Measurements from ENCODE around the gene CCPG1. TPM values are rescaled to one million over a fixed set of nuclear protein-coding genes. Genes with fewer than 3 reads are reported as not detected.

CCPG1 gene
- total RNA-seq, 2 donors from 2014 or later = 64.3 to 71.9 TPM

DNA sequence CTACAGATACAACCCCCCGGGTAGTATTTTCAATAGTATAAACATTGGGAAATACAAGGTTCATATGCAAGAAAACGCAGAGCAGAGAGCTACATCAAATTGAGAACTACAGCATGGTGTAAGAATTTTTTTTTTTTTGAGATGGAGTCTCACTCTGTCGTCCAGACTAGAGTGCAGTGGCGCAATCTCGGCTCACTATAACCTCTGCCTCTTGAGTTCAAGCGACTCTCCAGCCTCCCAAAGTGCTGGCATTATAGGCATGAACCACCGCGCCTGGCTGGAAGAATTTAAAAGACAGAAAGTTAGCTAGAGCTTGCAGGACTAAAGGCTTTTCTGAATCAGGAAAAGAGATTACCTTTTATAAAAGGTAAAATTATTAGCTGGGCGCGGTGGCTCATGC, 47.1 kb downstream of the CCPG1 start:
- no peak for DNase-seq
- no peak overlapping the region for H3K27ac ChIP-seq
- ATAC-seq = no peak
- WGBS, 2 donors = 87 to 93% methylated on average over 10 of the region's 10 CpGs
- intact Hi-C loops (cut with DNase I) = no loop called here
- no peaks in the 10 kb centered on the region for H3K27me3 ChIP-seq
- no peaks in the 10 kb centered on the region for H3K4me1 ChIP-seq
- H3K9me3 ChIP-seq = no peaks in the 10 kb centered on the region
- TF ChIP-seq CTCF (IDR thresholded peaks at IDR 0.05) (no peak), POLR2A (IDR thresholded peaks at IDR 0.05) (no peak)
- H3K36me3 ChIP-seq (replicated peaks in 1 of 2; ENCODE audit: insufficient read depth in 1 of 2, low read depth in 2 of 2) = peaks cover 3 to 6% of the 10 kb centered on the region in 2 donors
- H3K4me3 ChIP-seq = no peak overlapping the region

GRCh38 chr15:55360256-55360655, 47.9 kb downstream of the CCPG1 start:
- TF ChIP-seq CTCF (IDR thresholded peaks at IDR 0.05) (no peak), POLR2A (IDR thresholded peaks at IDR 0.05) (no peak)
- Histone ChIP-seq H3K4me3 (no peak overlapping the region), H3K4me1 (no peaks in the 10 kb centered on the region), H3K9me3 (no peaks in the 10 kb centered on the region), H3K27me3 (no peaks in the 10 kb centered on the region), H3K36me3 (replicated peaks in 1 of 2; ENCODE audit: insufficient read depth in 1 of 2, low read depth in 2 of 2) (peaks cover 3 to 8% of the 10 kb centered on the region in 2 donors), H3K27ac (no peak overlapping the region)
- ATAC-seq (no peak), DNase-seq (no peak)
- 71 to 83% methylated on average over 6 of the region's 6 CpGs for WGBS, 2 donors
- intact Hi-C loops (cut with DNase I) = no loop called here

DNA sequence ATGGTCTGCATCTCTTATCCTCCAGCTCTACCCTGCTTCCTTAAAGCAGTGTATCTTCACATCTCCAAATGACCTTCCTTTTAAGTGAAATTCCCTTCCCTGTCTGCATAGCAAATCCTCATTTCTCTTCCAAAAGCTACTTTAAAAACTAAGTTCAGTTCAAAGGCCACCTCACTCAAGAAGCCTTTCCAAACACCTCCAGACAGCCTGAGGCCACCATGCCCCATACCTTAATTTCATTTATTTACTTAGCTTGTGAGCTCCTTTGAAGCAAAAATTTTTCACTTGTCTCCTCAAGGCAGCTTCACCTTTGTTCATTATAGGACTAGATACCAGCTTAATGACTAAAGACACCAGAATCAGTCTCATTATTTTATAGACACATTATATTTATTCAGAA, 49.7 kb downstream of the CCPG1 start:
- peaks cover 3 to 7% of the 10 kb centered on the region in 2 donors for H3K36me3 ChIP-seq (replicated peaks in 1 of 2; ENCODE audit: insufficient read depth in 1 of 2, low read depth in 2 of 2)
- ATAC-seq (no peak), DNase-seq (no peak)
- H3K27me3 ChIP-seq = no peaks in the 10 kb centered on the region
- TF ChIP-seq POLR2A (IDR thresholded peaks at IDR 0.05) (no peak), CTCF (IDR thresholded peaks at IDR 0.05) (no peak)
- H3K4me1 ChIP-seq = no peaks in the 10 kb centered on the region
- H3K4me3 ChIP-seq = no peak overlapping the region
- no peaks in the 10 kb centered on the region for H3K9me3 ChIP-seq
- no peak overlapping the region for H3K27ac ChIP-seq
- intact Hi-C loops (cut with DNase I) = no loop called here

- Histone ChIP-seq H3K27ac (no peak overlapping the region), H3K9me3 (no peaks in the 10 kb centered on the region), H3K36me3 (replicated peaks in 1 of 2; ENCODE audit: insufficient read depth in 1 of 2, low read depth in 2 of 2) (peaks cover 0 to 9% of the 10 kb centered on the region in 2 donors), H3K27me3 (no peaks in the 10 kb centered on the region), H3K4me3 (no peak overlapping the region), H3K4me1 (no peaks in the 10 kb centered on the region)
- 96 to 100% methylated on average over 2 of the region's 2 CpGs for WGBS, 2 donors
- ATAC-seq (no peak), DNase-seq (no peak)
- TF ChIP-seq POLR2A (IDR thresholded peaks at IDR 0.05) = no peak
- TF ChIP-seq CTCF (IDR thresholded peaks at IDR 0.05) = no peak
- intact Hi-C loops (cut with DNase I) = no loop called here
These were observed 50.4 kb downstream of the CCPG1 start for GRCh38 chr15:55357774-55358173.

- intact Hi-C loops (cut with DNase I) = no loop called here
- Histone ChIP-seq H3K36me3 (replicated peaks in 1 of 2; ENCODE audit: insufficient read depth in 1 of 2, low read depth in 2 of 2) (peaks cover 0 to 10% of the 10 kb centered on the region in 2 donors), H3K4me1 (no peaks in the 10 kb centered on the region), H3K9me3 (no peaks in the 10 kb centered on the region), H3K27ac (no peak overlapping the region), H3K27me3 (no peaks in the 10 kb centered on the region), H3K4me3 (no peak overlapping the region)
- TF ChIP-seq CTCF (IDR thresholded peaks at IDR 0.05) (no peak), POLR2A (IDR thresholded peaks at IDR 0.05) (no peak)
- DNase-seq (no peak), ATAC-seq (no peak)
- 96 to 99% methylated on average over 5 of the region's 5 CpGs for WGBS, 2 donors
These were observed 51.1 kb downstream of the CCPG1 start for GRCh38 chr15:55356985-55357585.
